Measurements from ENCODE around the gene NPIPA3.
"Not testable (repeated sequence)": the region's sequence is repeated elsewhere in the genome, so short reads cannot be mapped to it uniquely, and the experiment has no call there.

The NPIPA3 gene

GRCh38 chr16:14742273-14743128 is 39.3 kb downstream of the NPIPA3 start, which contains the start of gene NPIPA2:
Gene NPIPA2, plus strand, starts transcription at chr16:14742533. Its CDS starts 5,533 bp downstream, at chr16:14748066.
- DNase-seq, result not testable (repeated sequence)

- not testable (repeated sequence) for DNase-seq
Measured at GRCh38 chr16:14773654-14774053, 70.4 kb downstream of the NPIPA3 start.

GRCh38 chr16:14775624-14776023 is 72.4 kb downstream of the NPIPA3 start:
- not testable (repeated sequence) for DNase-seq
